ENCODE data around the gene CDC37.
"Not testable (repeated sequence)": the region's sequence is repeated elsewhere in the genome, so short reads cannot be mapped to it uniquely, and the experiment has no call there.

CDC37 gene

DNA sequence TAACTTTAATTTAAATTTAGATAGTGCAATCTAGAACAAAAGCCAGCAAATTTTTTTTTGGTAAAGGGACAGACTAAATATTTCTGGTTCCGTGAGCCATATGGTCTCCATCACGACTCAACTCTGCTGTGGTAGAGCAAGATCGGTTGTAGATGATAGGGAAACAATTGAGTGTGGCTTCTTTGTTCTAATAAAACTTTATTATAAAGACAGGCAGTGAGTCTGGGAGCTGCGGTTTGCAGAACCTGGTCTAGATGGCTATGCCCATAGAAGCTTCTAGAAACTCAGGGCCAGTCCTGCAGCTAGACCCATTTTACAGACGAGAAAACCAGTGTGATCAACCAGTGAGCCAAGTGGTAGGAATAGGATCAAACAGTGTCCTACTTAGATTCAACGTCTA is 11.2 kb downstream of the CDC37 start:
- TF ChIP-seq, protein P1, sequence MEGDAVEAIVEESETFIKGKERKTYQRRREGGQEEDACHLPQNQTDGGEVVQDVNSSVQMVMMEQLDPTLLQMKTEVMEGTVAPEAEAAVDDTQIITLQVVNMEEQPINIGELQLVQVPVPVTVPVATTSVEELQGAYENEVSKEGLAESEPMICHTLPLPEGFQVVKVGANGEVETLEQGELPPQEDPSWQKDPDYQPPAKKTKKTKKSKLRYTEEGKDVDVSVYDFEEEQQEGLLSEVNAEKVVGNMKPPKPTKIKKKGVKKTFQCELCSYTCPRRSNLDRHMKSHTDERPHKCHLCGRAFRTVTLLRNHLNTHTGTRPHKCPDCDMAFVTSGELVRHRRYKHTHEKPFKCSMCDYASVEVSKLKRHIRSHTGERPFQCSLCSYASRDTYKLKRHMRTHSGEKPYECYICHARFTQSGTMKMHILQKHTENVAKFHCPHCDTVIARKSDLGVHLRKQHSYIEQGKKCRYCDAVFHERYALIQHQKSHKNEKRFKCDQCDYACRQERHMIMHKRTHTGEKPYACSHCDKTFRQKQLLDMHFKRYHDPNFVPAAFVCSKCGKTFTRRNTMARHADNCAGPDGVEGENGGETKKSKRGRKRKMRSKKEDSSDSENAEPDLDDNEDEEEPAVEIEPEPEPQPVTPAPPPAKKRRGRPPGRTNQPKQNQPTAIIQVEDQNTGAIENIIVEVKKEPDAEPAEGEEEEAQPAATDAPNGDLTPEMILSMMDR (IDR thresholded peaks at IDR 0.05; ENCODE audit: low read depth, low read length) = no peak
- no peak overlapping the region for H3K4me3 ChIP-seq (ENCODE audit: low read depth, low read length)

DNA sequence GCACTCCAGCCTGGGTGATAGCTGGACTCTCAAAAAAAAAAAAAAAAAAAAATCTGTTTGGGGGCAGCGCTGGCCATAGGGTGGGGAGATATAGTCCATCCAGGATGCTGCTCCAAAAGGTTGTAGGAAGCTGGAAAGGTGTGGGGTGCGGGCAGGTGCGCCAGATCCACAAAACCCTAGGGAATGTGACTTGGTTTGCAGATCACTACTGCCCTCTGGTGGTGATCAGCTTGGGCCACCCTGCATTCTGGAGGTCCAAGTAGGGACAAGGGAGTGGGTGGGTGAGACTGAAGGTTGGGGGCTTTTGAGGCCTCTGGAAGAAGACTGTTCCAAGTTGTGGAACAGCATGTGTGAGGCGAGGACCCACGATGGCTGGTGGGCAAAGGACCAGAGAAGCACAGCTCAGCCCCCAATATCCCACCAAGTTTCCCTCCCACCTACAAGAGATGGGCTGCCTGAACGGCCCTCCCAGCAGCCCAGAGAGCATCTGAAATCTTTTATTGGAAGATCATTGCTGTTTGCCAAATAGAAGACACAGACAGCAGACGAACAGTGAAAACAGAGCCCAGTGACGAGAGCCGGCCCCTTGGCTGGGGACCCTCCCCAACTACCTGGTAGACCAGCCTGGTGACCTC is 12.6 kb downstream of the CDC37 start:
- TF ChIP-seq, protein P1 (IDR thresholded peaks at IDR 0.05; ENCODE audit: low read depth, low read length) = peak; percentile 89
- H3K4me3 ChIP-seq (ENCODE audit: low read depth, low read length) = no peak overlapping the region

DNA sequence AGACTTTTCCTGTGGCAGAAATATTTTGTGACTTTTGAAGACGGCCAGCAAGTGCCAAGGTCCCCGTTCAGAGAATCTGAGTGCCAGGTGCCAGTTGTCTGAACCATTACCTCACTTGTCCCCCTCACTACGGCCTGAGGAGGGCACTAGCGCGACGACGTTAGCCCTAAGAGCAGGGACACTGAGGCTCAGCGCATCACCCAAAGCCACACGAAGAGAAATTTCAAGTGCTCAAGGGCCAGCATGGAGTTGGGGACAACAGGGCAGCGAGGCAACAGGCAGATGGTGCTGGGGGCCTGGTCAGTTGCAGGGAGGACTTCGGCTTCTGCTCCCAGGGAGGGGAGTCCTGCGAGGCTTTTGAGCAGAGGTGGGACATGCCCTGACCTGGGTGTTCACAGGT is 13.5 kb downstream of the CDC37 start:
- TF ChIP-seq, protein P1 (IDR thresholded peaks at IDR 0.05; ENCODE audit: low read depth, low read length) = peak; percentile 12; the same call in 1 of the 2 replicates

DNA sequence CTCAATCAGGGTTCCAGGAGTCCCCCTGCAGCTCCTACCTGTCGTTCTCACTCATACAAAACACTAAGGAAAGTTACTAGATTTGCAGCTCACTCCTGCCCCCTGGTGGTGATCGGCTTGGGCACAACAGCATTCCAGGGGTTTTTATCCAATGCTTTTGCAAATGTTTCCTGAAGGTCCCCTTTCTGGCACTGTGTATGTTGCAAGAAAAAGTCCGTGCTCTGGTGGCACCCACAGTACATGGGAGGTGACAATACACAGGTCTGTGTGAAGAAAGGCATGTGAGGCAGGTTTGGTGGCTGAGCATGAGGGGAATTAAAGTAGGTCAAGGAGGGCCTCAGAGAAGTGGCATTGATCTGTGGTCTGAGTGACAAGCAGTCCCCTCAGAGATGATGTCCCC is 14.4 kb downstream of the CDC37 start:
- TF ChIP-seq, protein P1 (IDR thresholded peaks at IDR 0.05; ENCODE audit: low read depth, low read length) = peak; percentile 87
- H3K4me3 ChIP-seq (ENCODE audit: low read depth, low read length) = no peak overlapping the region

More for the DNA sequence above, 13.5 kb downstream of the CDC37 start:
- H3K4me3 ChIP-seq (ENCODE audit: low read depth, low read length) = no peak overlapping the region

DNA sequence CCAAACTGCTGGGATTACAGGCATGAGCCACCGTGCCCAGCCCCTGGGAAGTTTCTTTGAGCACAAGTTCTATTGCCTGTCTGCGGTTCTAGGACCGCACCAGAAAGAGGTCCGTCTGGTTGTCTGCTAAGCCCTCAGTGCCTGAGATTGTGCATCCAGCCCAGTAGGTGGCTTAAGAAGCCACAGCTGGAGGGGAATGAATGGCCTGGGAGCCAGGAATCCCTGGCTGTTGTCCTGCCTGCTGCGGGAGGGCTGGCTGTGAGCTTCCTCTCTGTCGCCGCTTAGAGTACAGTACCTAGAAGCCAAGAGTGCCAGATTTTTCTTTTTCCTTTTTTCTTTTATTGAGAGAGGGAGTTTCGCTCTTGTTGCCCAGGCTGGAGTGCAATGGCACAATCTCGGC is 18.8 kb downstream of the CDC37 start:
- TF ChIP-seq, protein P1 (IDR thresholded peaks at IDR 0.05; ENCODE audit: low read depth, low read length) = no peak
- H3K4me3 ChIP-seq (ENCODE audit: low read depth, low read length) = no peak overlapping the region

DNA sequence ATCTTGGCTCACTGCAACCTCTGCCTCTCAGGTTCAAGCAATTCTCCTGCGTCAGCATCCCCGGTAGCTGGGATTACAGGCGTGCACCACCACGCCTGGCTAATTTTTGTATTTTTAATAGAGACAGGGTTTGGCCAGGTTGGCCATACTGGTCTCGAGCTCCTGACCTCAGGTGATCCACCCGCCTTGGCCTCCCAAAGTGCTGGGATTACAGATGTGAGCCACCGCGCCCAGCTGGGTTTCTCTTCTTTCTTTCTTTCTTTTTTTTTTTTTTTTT is 20.2 kb downstream of the CDC37 start:
- H3K4me3 ChIP-seq (ENCODE audit: low read depth, low read length) = not testable (repeated sequence)

DNA sequence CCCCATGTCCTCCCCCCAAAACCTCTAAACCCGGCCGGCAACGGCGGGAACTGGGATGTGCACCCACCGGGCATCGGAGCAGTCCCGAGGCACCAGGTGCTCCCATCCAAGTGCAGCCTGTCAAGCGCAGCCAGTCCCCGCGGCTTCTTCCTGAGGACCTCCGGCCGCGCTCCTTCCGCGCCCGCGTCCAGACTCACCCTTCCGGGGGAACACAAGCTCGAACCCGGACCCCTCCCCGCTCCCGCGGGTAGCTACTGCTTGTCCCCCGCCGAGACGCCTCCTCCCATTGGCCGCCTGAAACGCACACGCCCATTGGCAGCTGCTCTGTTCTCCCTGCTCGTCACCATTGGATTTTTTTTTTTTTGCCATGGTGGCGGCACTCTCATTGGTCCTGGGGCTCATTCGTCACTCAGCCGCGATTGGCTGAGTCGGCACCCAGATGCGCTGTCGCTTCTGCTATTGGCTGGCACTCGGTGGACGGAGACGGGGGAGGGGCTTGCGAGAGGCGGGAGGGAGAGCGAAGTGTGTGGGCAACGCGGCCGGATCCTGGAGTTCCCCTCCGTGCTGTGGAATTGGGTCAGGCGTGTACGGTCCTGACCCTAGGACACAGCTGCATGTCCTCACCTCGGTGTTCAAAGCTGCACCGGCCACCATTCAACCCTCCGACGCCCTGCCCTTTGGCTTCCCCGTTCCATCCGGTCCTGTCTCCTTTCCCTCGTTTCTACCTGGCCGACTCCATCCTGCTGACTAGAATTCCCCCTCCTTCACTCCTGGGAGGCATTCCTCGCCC is 22.8 kb downstream of the CDC37 start, which contains the start of gene TYK2:
Gene TYK2 (minus strand): TSS at position 260 of the 790 bp plus-strand sequence. CDS start 2,166 bp downstream, outside the sequence.
- H3K4me3 ChIP-seq (ENCODE audit: low read depth, low read length) = peak within 1 kb of the TSS; percentile 97
- TF ChIP-seq, protein P1 (IDR thresholded peaks at IDR 0.05; ENCODE audit: low read depth, low read length) = no peak

All from WI38 (cell line).